Nephron (organoid): ENCODE measurements around the gene PPP1R1C.

Source experiments
- H3K27ac Mint-ChIP-seq, 3 experiments: 2 replicates each; pipeline ENCODE4 v1.8.0; 2020; ENCODE audit warnings: mixed read lengths in 3 of 3, mild to moderate bottlenecking in 2 of 3, moderate library complexity in 1 of 3
- H3K27me3 Mint-ChIP-seq: 2 replicates; pipeline ENCODE4 v1.8.0; 2021; ENCODE audit warnings: low read depth, mild to moderate bottlenecking, moderate library complexity, mixed read lengths
- H3K36me3 Mint-ChIP-seq: 2 replicates; pipeline ENCODE4 v1.8.0; 2020; ENCODE audit warnings: low read depth, mixed read lengths
- H3K4me1 Mint-ChIP-seq: 2 replicates; pipeline ENCODE4 v1.8.0; 2020; ENCODE audit warnings: mixed read lengths
- H3K4me3 Mint-ChIP-seq, 3 experiments: 2 replicates each; pipeline ENCODE4 v1.8.0; 2020; ENCODE audit warnings: mild to moderate bottlenecking in 3 of 3, mixed read lengths in 3 of 3, moderate library complexity in 2 of 3
- H3K9me3 Mint-ChIP-seq: 2 replicates; pipeline ENCODE4 v1.8.0; 2020; ENCODE audit warnings: mixed read lengths
- CTCF ChIP-seq, 3 experiments: fragments of 200-600 bp; sonication (generic); IDR thresholded peaks; one replicate each; pipeline ENCODE4 v1.5.0; 2021; ENCODE audit warnings: antibody characterized with exemption in 3 of 3; ENCODE audit not compliant: unreplicated experiment in 3 of 3

Gene PPP1R1C

GRCh38 chr2:182062329-182062972 is 76.8 kb downstream of the PPP1R1C start:
- no peak for TF ChIP-seq CTCF (IDR thresholded peaks at IDR 0.05; ENCODE audit: unreplicated experiment in 3 of 3)
- Mint-ChIP-seq H3K4me1 (peaks cover 32% of the 10 kb centered on the region), H3K4me3 (no peak overlapping the region), H3K36me3 (no peaks in the 10 kb centered on the region), H3K27me3 (no peaks in the 10 kb centered on the region), H3K9me3 (no peaks in the 10 kb centered on the region), H3K27ac (peak overlapping the region; percentile 20 to 49 (median 23))

GRCh38 chr2:182064019-182064778 is 78.5 kb downstream of the PPP1R1C start:
- Mint-ChIP-seq H3K4me1 (peaks cover 29% of the 10 kb centered on the region), H3K27me3 (no peaks in the 10 kb centered on the region), H3K9me3 (no peaks in the 10 kb centered on the region), H3K36me3 (no peaks in the 10 kb centered on the region), H3K27ac (peak overlapping the region; percentile 24 to 75 (median 50)), H3K4me3 (no peak overlapping the region)
- TF ChIP-seq CTCF (IDR thresholded peaks at IDR 0.05; ENCODE audit: unreplicated experiment in 3 of 3) = no peak

- H3K4me1 Mint-ChIP-seq = peaks cover 28% of the 10 kb centered on the region
- no peaks in the 10 kb centered on the region for H3K36me3 Mint-ChIP-seq
- H3K27me3 Mint-ChIP-seq = no peaks in the 10 kb centered on the region
- H3K27ac Mint-ChIP-seq = peak overlapping the region in 2 of 3 experiments; percentile 15 to 55
- no peak overlapping the region for H3K4me3 Mint-ChIP-seq
- no peaks in the 10 kb centered on the region for H3K9me3 Mint-ChIP-seq
- no peak for TF ChIP-seq CTCF (IDR thresholded peaks at IDR 0.05; ENCODE audit: unreplicated experiment in 3 of 3)
These were observed 80.9 kb downstream of the PPP1R1C start for GRCh38 chr2:182066400-182067087.

GRCh38 chr2:182067393-182067792 is 81.7 kb downstream of the PPP1R1C start:
- no peak overlapping the region for H3K4me3 Mint-ChIP-seq
- H3K27ac Mint-ChIP-seq = peak overlapping the region in 1 of 3 experiments; percentile 22
- TF ChIP-seq CTCF (IDR thresholded peaks at IDR 0.05; ENCODE audit: unreplicated experiment in 3 of 3) = no peak
- H3K27me3 Mint-ChIP-seq = no peaks in the 10 kb centered on the region
- no peaks in the 10 kb centered on the region for H3K36me3 Mint-ChIP-seq
- H3K9me3 Mint-ChIP-seq = no peaks in the 10 kb centered on the region
- peaks cover 24% of the 10 kb centered on the region for H3K4me1 Mint-ChIP-seq

GRCh38 chr2:182068811-182069210 is 83.2 kb downstream of the PPP1R1C start:
- no peak for TF ChIP-seq CTCF (IDR thresholded peaks at IDR 0.05; ENCODE audit: unreplicated experiment in 3 of 3)
- Mint-ChIP-seq H3K27ac (no peak overlapping the region), H3K36me3 (no peaks in the 10 kb centered on the region), H3K27me3 (no peaks in the 10 kb centered on the region), H3K4me1 (peaks cover 20% of the 10 kb centered on the region), H3K9me3 (no peaks in the 10 kb centered on the region), H3K4me3 (no peak overlapping the region)
